GM10266 (cell line): ENCODE measurements around the gene MTHFS.
A peak's percentile ranks its signal among the peaks of the same experiment; 100 is the strongest.

Source experiments
- DNase-seq: peaks from one replicate; pipeline ENCODE4 v3.0.0; 2012; ENCODE audit errors: extremely low spot score
- CTCF ChIP-seq: IDR thresholded peaks from 2 replicates; pipeline ENCODE4 v1.5.1; 2012; ENCODE audit warnings: mild to moderate bottlenecking, low read depth; ENCODE audit not compliant: control insufficient read depth, insufficient read depth; ENCODE audit errors: missing control alignments

MTHFS gene

GRCh38 chr15:79897701-79898113, 893 bp upstream of the MTHFS start:
- DNase-seq: no peak
- TF ChIP-seq CTCF: no peak

- TF ChIP-seq CTCF: no peak
- DNase-seq: no peak
Observed at GRCh38 chr15:79897380-79897678, 515 bp upstream of the MTHFS start.

- DNase-seq: peak; percentile 19
- TF ChIP-seq CTCF: no peak
Observed at GRCh38 chr15:79896131-79896633, 632 bp downstream of the MTHFS start.

- no peak for TF ChIP-seq CTCF
- no peak for DNase-seq
Observed at GRCh38 chr15:79887054-79887930, 9.5 kb downstream of the MTHFS start.

- DNase-seq: no peak
- no peak for TF ChIP-seq CTCF
Observed at GRCh38 chr15:79886124-79886523, 10.7 kb downstream of the MTHFS start.

GRCh38 chr15:79884204-79884596, 12.6 kb downstream of the MTHFS start:
- TF ChIP-seq CTCF: no peak
- DNase-seq: no peak

- DNase-seq: no peak
Observed at GRCh38 chr15:79883579-79884203, 13.1 kb downstream of the MTHFS start.

More at GRCh38 chr15:79883579-79884203, 13.1 kb downstream of the MTHFS start:
- no peak for TF ChIP-seq CTCF
